ENCODE measurements around the gene KRTAP4-1. TPM values are rescaled to one million over a fixed set of nuclear protein-coding genes. Genes with fewer than 3 reads are reported as not detected.
"Not testable (repeated sequence)": the region's sequence is repeated elsewhere in the genome, so short reads cannot be mapped to it uniquely, and the experiment has no call there.

KRTAP4-1 gene
- total RNA-seq, 4 donors from 2014 or later: not detected

- WGBS, 2 donors: 61 to 70% methylated on average over 1 of the region's 1 CpG
- no peak within 1 kb of the TSS for H3K27ac ChIP-seq
- H3K27me3 ChIP-seq: no peaks in the 10 kb centered on the region
- H3K4me3 ChIP-seq: no peak within 1 kb of the TSS
- no peaks in the 10 kb centered on the region for H3K4me1 ChIP-seq
- H3K36me3 ChIP-seq: no peaks in the 10 kb centered on the region
- TF ChIP-seq POLR2A (IDR thresholded peaks at IDR 0.05): no peak
- TF ChIP-seq EP300 (IDR thresholded peaks at IDR 0.05): no peak
- TF ChIP-seq, protein P1, sequence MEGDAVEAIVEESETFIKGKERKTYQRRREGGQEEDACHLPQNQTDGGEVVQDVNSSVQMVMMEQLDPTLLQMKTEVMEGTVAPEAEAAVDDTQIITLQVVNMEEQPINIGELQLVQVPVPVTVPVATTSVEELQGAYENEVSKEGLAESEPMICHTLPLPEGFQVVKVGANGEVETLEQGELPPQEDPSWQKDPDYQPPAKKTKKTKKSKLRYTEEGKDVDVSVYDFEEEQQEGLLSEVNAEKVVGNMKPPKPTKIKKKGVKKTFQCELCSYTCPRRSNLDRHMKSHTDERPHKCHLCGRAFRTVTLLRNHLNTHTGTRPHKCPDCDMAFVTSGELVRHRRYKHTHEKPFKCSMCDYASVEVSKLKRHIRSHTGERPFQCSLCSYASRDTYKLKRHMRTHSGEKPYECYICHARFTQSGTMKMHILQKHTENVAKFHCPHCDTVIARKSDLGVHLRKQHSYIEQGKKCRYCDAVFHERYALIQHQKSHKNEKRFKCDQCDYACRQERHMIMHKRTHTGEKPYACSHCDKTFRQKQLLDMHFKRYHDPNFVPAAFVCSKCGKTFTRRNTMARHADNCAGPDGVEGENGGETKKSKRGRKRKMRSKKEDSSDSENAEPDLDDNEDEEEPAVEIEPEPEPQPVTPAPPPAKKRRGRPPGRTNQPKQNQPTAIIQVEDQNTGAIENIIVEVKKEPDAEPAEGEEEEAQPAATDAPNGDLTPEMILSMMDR (IDR thresholded peaks at IDR 0.05): no peak
- DNase-seq (ENCODE audit: low spot score in 2 of 2): no peak
- no peaks in the 10 kb centered on the region for H3K9me3 ChIP-seq
These were observed 16.6 kb downstream of the KRTAP4-1 start, which contains the start of gene KRTAP4-3 for GRCh38 chr17:41168121-41168520. Gene KRTAP4-3 (minus strand): TSS chr17:41168221. CDS start chr17:41168172, 49 bp downstream.

DNA sequence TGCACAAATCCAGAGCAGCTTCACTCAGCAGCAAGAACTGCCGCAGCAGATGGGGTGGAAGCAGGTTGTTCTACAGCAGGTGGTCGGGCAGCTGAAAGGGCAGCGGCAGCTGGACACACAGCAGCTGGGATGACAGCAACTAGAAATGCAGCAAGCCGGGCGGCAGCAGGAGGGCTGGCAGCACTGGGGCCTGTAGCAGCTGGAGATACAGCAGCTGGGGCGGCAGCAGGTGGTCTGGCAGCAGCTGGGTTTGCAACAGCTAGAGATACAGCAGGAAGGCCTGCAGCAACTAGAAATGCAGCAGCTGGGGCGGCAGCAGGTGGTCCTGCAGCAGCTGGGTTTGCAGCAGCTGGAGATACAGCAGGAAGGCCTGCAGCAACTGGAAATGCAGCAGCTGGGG lies 17.1 kb downstream of the KRTAP4-1 start:
- no peak for TF ChIP-seq POLR2A (IDR thresholded peaks at IDR 0.05)
- no peak for TF ChIP-seq EP300 (IDR thresholded peaks at IDR 0.05)
- TF ChIP-seq, protein P1 (IDR thresholded peaks at IDR 0.05): no peak
- Histone ChIP-seq H3K27me3 (no peaks in the 10 kb centered on the region), H3K27ac (no peak overlapping the region), H3K4me3 (no peak overlapping the region), H3K9me3 (no peaks in the 10 kb centered on the region), H3K36me3 (no peaks in the 10 kb centered on the region), H3K4me1 (no peaks in the 10 kb centered on the region)
- DNase-seq (ENCODE audit: low spot score in 2 of 2): no peak
- WGBS, 2 donors: 79 to 88% methylated on average over 7 of the region's 7 CpGs

GRCh38 chr17:41163828-41164227 lies 20.9 kb downstream of the KRTAP4-1 start:
- TF ChIP-seq POLR2A (IDR thresholded peaks at IDR 0.05) (no peak), EP300 (IDR thresholded peaks at IDR 0.05) (no peak)
- TF ChIP-seq, protein P1 (IDR thresholded peaks at IDR 0.05): no peak
- Histone ChIP-seq H3K4me1 (no peaks in the 10 kb centered on the region), H3K27ac (no peak overlapping the region), H3K4me3 (no peak overlapping the region), H3K9me3 (no peaks in the 10 kb centered on the region), H3K36me3 (no peaks in the 10 kb centered on the region), H3K27me3 (no peaks in the 10 kb centered on the region)
- DNase-seq (ENCODE audit: low spot score in 2 of 2): no peak
- WGBS, 2 donors: 70 to 78% methylated on average over 7 of the region's 7 CpGs

- H3K36me3 ChIP-seq: no peaks in the 10 kb centered on the region
- no peak within 1 kb of the TSS for H3K4me3 ChIP-seq
- no peak within 1 kb of the TSS for H3K27ac ChIP-seq
- no peaks in the 10 kb centered on the region for H3K27me3 ChIP-seq
- TF ChIP-seq, protein P1 (IDR thresholded peaks at IDR 0.05): no peak
- no peak for TF ChIP-seq EP300 (IDR thresholded peaks at IDR 0.05)
- no peak for TF ChIP-seq POLR2A (IDR thresholded peaks at IDR 0.05)
- no peak for DNase-seq (ENCODE audit: low spot score in 2 of 2)
- WGBS, 2 donors: 70 to 93% methylated on average over 1 of the region's 1 CpG
- H3K9me3 ChIP-seq: no peaks in the 10 kb centered on the region
- H3K4me1 ChIP-seq: no peaks in the 10 kb centered on the region
These were observed 24.1 kb downstream of the KRTAP4-1 start, which contains the start of gene KRTAP4-4 for GRCh38 chr17:41160648-41161047. Gene KRTAP4-4 (minus strand): TSS chr17:41160748. CDS start chr17:41160691, 57 bp downstream.

DNA sequence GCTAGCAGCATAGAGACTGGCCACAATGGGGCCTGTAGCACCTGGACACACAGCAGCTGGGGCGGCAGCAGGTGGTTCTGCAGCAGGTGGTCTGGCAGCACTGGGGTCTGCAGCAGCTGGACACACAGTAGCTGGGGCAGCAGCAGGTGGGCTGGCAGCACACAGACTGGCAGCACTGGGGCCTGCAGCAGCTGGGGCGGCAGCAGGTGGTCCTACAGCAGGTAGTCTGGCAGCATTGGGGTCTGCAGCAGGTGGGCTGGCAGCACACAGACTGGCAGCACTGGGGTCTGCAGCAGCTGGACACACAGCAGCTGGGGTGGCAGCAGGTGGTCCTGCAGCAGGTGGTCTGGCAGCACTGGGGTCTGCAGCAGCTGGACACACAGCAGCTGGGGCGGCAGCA lies 24.5 kb downstream of the KRTAP4-1 start:
- DNase-seq (ENCODE audit: low spot score in 2 of 2); H3K36me3 ChIP-seq; H3K27me3 ChIP-seq; H3K27ac ChIP-seq; H3K4me3 ChIP-seq; H3K9me3 ChIP-seq; H3K4me1 ChIP-seq: not testable (repeated sequence)
- WGBS, 2 donors: 92 to 97% methylated on average over 3 of the region's 3 CpGs

DNA sequence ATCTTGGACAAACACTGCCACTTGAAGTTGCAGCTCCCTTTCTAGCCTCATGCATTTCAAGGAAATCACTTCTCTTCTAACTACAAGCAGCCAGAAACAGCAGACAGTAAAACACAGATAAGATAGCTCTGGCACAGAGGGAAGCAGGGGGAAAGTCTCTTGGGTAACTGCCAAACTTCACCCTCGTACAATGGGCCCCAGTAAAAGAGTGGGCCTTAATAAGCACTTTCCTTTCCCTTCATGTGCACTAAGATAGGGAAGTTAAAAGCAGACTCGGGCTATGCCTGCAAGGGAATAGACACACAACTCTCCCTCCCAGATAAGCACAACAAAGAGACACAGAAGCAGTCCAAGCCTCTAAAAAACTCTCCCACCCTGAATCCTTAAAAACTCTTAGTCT lies 30.9 kb downstream of the KRTAP4-1 start:
- H3K27ac ChIP-seq: no peak overlapping the region
- H3K36me3 ChIP-seq: no peaks in the 10 kb centered on the region
- TF ChIP-seq, protein P1 (IDR thresholded peaks at IDR 0.05): no peak
- no peak for TF ChIP-seq EP300 (IDR thresholded peaks at IDR 0.05)
- TF ChIP-seq POLR2A (IDR thresholded peaks at IDR 0.05): no peak
- WGBS, 2 donors: 14 to 22% methylated on average over 2 of the region's 2 CpGs
- H3K27me3 ChIP-seq: no peaks in the 10 kb centered on the region
- no peaks in the 10 kb centered on the region for H3K4me1 ChIP-seq
- H3K4me3 ChIP-seq: no peak overlapping the region
- H3K9me3 ChIP-seq: no peaks in the 10 kb centered on the region
- no peak for DNase-seq (ENCODE audit: low spot score in 2 of 2)
